Left ventricle myocardium inferior (tissue), 1 donor: Measurements from ENCODE around the gene DNAJC18. TPM values are rescaled to one million over a fixed set of nuclear protein-coding genes. Genes with fewer than 3 reads are reported as not detected.

ENCODE experiments used
- DNase-seq: peaks from one replicate; pipeline ENCODE4 v3.0.0-alpha.2; 2020
- H3K27ac ChIP-seq: fragments of 200-600 bp; replicated peaks from 2 replicates; pipeline ENCODE4 v1.8.0; 2021
- H3K27me3 ChIP-seq: fragments of 200-600 bp; 2 replicates; pipeline ENCODE4 v1.8.0; 2021; ENCODE audit warnings: low read depth
- H3K36me3 ChIP-seq: fragments of 200-600 bp; 2 replicates; pipeline ENCODE4 v1.8.0; 2021
- H3K4me1 ChIP-seq: fragments of 200-600 bp; 2 replicates; pipeline ENCODE4 v1.8.0; 2021
- H3K4me3 ChIP-seq: fragments of 200-600 bp; 2 replicates; pipeline ENCODE4 v1.8.0; 2021; ENCODE audit warnings: mild to moderate bottlenecking, moderate library complexity
- H3K9me3 ChIP-seq: fragments of 200-600 bp; replicated peaks from 2 replicates; pipeline ENCODE4 v1.8.0; 2021
- CTCF ChIP-seq: fragments of 200-600 bp; IDR thresholded peaks from 2 replicates; pipeline ENCODE4 v1.8.0; 2021; ENCODE audit warnings: antibody characterized with exemption, mild to moderate bottlenecking, borderline replicate concordance
- intact Hi-C: fragments of 100-400 bp; cut with micrococcal nuclease; formaldehyde crosslinking; loops from one replicate; pipeline ENCODE4 v1.11.0; 2022
- total RNA-seq: library from RNA; stranded (reverse); fragmentation: NEBNext Ultra II Directional; extraction: Animal tissue kit (Norgen Biotek cat#: 25700); gene quantifications from one replicate; pipeline ENCODE4 v1.2.1, GENCODE V29; 2021
- donor health status: DM: no; HTN: yes; CAD: no; lungs with severe emphysema.

Gene DNAJC18
- total RNA-seq, 1 donor from 2014 or later = 14.3 TPM

GRCh38 chr5:139364466-139364865 is 74.9 kb downstream of the DNAJC18 start:
- intact Hi-C loops = no loop called here

GRCh38 chr5:139363937-139364336 is 75.4 kb downstream of the DNAJC18 start:
- TF ChIP-seq CTCF = no peak
- Histone ChIP-seq H3K27me3 (no peaks in the 10 kb centered on the region), H3K27ac (no peak overlapping the region), H3K9me3 (no peaks in the 10 kb centered on the region), H3K4me1 (peaks cover 28% of the 10 kb centered on the region), H3K4me3 (no peak overlapping the region), H3K36me3 (peaks cover 57% of the 10 kb centered on the region)
- intact Hi-C loops = no loop called here
- no peak for DNase-seq

More at GRCh38 chr5:139364466-139364865, 74.9 kb downstream of the DNAJC18 start:
- H3K36me3 ChIP-seq = peaks cover 61% of the 10 kb centered on the region
- H3K27ac ChIP-seq = no peak overlapping the region
- no peak for TF ChIP-seq CTCF
- no peak for DNase-seq
- no peaks in the 10 kb centered on the region for H3K9me3 ChIP-seq
- H3K4me1 ChIP-seq = peaks cover 29% of the 10 kb centered on the region
- no peak overlapping the region for H3K4me3 ChIP-seq
- no peaks in the 10 kb centered on the region for H3K27me3 ChIP-seq

- Histone ChIP-seq H3K27ac (no peak overlapping the region), H3K27me3 (no peaks in the 10 kb centered on the region), H3K36me3 (peaks cover 38% of the 10 kb centered on the region), H3K9me3 (no peaks in the 10 kb centered on the region), H3K4me1 (peaks cover 29% of the 10 kb centered on the region), H3K4me3 (no peak overlapping the region)
- no peak for DNase-seq
- intact Hi-C loops = no loop called here
- TF ChIP-seq CTCF = no peak
These were observed 77.4 kb downstream of the DNAJC18 start for GRCh38 chr5:139361835-139362429.

GRCh38 chr5:139360384-139360783 is 78.9 kb downstream of the DNAJC18 start:
- intact Hi-C loops = no loop called here
- Histone ChIP-seq H3K4me1 (peaks cover 36% of the 10 kb centered on the region), H3K9me3 (no peaks in the 10 kb centered on the region), H3K27me3 (no peaks in the 10 kb centered on the region), H3K4me3 (no peak overlapping the region), H3K27ac (no peak overlapping the region), H3K36me3 (peaks cover 23% of the 10 kb centered on the region)
- no peak for DNase-seq
- TF ChIP-seq CTCF = no peak

Other genes starting within 250 kb of the DNAJC18 start
- 39.3 TPM for gene SIL1, start 241.2 kb downstream of the DNAJC18 start, total RNA-seq
- 121 TPM for gene MATR3, start 145.8 kb downstream of the DNAJC18 start, total RNA-seq
- 148 TPM for gene PAIP2, start 97.7 kb downstream of the DNAJC18 start, total RNA-seq
- not detected for gene SLC23A1, start 56.2 kb downstream of the DNAJC18 start, total RNA-seq
- gene MZB1, start 49.6 kb downstream of the DNAJC18 start, total RNA-seq = 0.58 TPM
- 46.3 TPM for gene PROB1, start 44.4 kb downstream of the DNAJC18 start, total RNA-seq
- gene SPATA24, start 35.4 kb downstream of the DNAJC18 start, total RNA-seq = 15.7 TPM
- gene ECSCR, start 23.2 kb upstream of the DNAJC18 start, total RNA-seq = 20.9 TPM
- gene SMIM33, start 31.5 kb upstream of the DNAJC18 start, total RNA-seq = not detected
- gene STING1, start 43.2 kb upstream of the DNAJC18 start, total RNA-seq = 55.3 TPM
- 110 TPM for gene UBE2D2, start 121.8 kb upstream of the DNAJC18 start, total RNA-seq
- 56.9 TPM for gene CXXC5, start 208.8 kb upstream of the DNAJC18 start, total RNA-seq